Panc1 (cell line): ENCODE results near the gene OR8B8. TPM values are rescaled to one million over a fixed set of nuclear protein-coding genes. Genes with fewer than 3 reads are reported as not detected.

Source experiments
- ATAC-seq: fragments of 200-7000 bp; cut with Tn5 transposase; 2 replicates; pipeline ENCODE4 v1.9.1; 2020; ENCODE audit warnings: mild to moderate bottlenecking, moderate library complexity
- BruUV-seq: library from RNA; stranded (reverse); fragments of 400-500 nt; replicated peaks from 2 replicates; lab custom pipeline; 2021; lab: Mats Ljungman, UMichigan
- CTCF ChIA-PET: fragments of 300-600 bp; sonication (Branson Sonifier 250); formaldehyde crosslinking; loops from one replicate; lab custom pipeline; 2022; ENCODE audit warnings: antibody characterized with exemption; lab: Charles Lee
- POLR2A ChIA-PET: fragments of 300-600 bp; sonication (Branson Sonifier 250); formaldehyde crosslinking; loops from one replicate; lab custom pipeline; 2022; ENCODE audit warnings: antibody characterized with exemption; lab: Charles Lee
- DNase-seq: peaks from one replicate; pipeline ENCODE4 v3.0.0-alpha.2; 2010; ENCODE audit warnings: low read depth, low spot score
- H3K27ac ChIP-seq: 2 replicates; pipeline ENCODE4 v1.5.1; 2011; ENCODE audit warnings: mild to moderate bottlenecking, low read length, inconsistent platforms
- H3K27me3 ChIP-seq: fragments of 200-500 bp; sonication (Bioruptor generic); 2 replicates; pipeline ENCODE4 v1.6.0; 2014; ENCODE audit warnings: low read length, inconsistent platforms; ENCODE audit not compliant: control insufficient read depth, insufficient read depth
- H3K36me3 ChIP-seq: fragments of 200-500 bp; sonication (Bioruptor generic); 2 replicates; pipeline ENCODE4 v1.5.1; 2014; ENCODE audit warnings: inconsistent platforms, mild to moderate bottlenecking, low read length, moderate library complexity; ENCODE audit not compliant: control insufficient read depth, insufficient read depth
- H3K4me1 ChIP-seq: 2 replicates; pipeline ENCODE4 v1.5.1; 2011; ENCODE audit warnings: inconsistent platforms, mild to moderate bottlenecking, low read length, moderate library complexity; ENCODE audit not compliant: control insufficient read depth, insufficient read depth
- H3K4me3 ChIP-seq, 2 experiments: 2 replicates each; pipeline ENCODE4 v1.5.1; 2011 to 2012; ENCODE audit warnings: low read depth in 2 of 2, low read length in 2 of 2, mild to moderate bottlenecking in 2 of 2, inconsistent platforms in 1 of 2, moderate library complexity in 1 of 2
- H3K9me3 ChIP-seq: fragments of 200-500 bp; sonication (Bioruptor generic); 2 replicates; pipeline ENCODE4 v1.5.1; 2014; ENCODE audit warnings: low read depth, mild to moderate bottlenecking, inconsistent platforms, low read length, moderate library complexity; ENCODE audit not compliant: control insufficient read depth, insufficient read depth
- POLR2AphosphoS5 ChIP-seq: IDR thresholded peaks from 2 replicates; pipeline ENCODE4 v1.6.1; 2012; ENCODE audit warnings: mild to moderate bottlenecking, low read depth, low read length, moderate library complexity
- SIN3A ChIP-seq: IDR thresholded peaks from 2 replicates; pipeline ENCODE4 v1.6.1; 2012; ENCODE audit warnings: low read depth, mild to moderate bottlenecking, low read length, moderate library complexity, borderline replicate concordance; ENCODE audit not compliant: insufficient read depth
- TCF7L2 ChIP-seq: IDR thresholded peaks from 2 replicates; pipeline ENCODE4 v1.6.1; 2011; ENCODE audit warnings: mild to moderate bottlenecking, low read depth, low read length, inconsistent platforms
- in situ Hi-C: cut with HindIII; loops from 2 replicates; pipeline ENCODE4 v1.10.0; 2016; ENCODE audit warnings: low sequenced_read_pairs, low pct_unique_long_range_greater_than_20kb
- intact Hi-C: fragments of 100-400 bp; cut with micrococcal nuclease; formaldehyde crosslinking; loops from one replicate; pipeline ENCODE4 v1.10.0; 2022; ENCODE audit not compliant: unreplicated experiment
- total RNA-seq: library from RNA; stranded (reverse); gene quantifications from one replicate; pipeline ENCODE4 v1.2.1, GENCODE V29; 2021; ENCODE audit not compliant: unreplicated experiment
- TF ChIP-seq, protein P1 (sequence below): fragments of 450-650 bp; IDR thresholded peaks from 2 replicates; pipeline ENCODE4 v1.5.1; 2017; ENCODE audit warnings: mild to moderate bottlenecking
- TF ChIP-seq, protein P2 (sequence below), 2 experiments: IDR thresholded peaks; 2 replicates each; pipeline ENCODE4 v1.6.1; 2011 to 2012; ENCODE audit warnings: low read depth in 2 of 2, control low read depth in 1 of 2, low read length in 1 of 2, mild to moderate bottlenecking in 1 of 2, moderate library complexity in 1 of 2; ENCODE audit not compliant: insufficient read depth in 1 of 2

Gene OR8B8
- total RNA-seq, 1 experiment from 2014 or later = not detected

DNA sequence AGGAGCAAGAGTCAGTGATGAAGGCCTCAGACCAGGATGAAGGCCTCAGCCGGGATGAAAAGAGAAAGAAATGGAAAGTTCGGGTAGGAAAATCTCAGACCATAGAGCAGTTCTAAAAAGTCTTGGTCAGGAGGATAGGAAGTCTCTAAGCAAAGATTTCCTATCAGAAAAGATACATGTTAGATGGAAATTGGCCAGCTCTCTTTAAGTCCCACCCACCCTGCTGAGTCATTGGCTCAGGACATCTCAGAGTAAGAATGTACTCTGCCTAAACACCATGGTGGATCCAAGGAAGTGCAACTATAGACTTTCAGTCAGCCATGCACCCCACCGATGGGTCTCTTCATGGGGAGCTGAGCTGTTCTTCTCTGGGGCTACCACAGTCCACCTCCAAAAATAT lies 51.1 kb downstream of the OR8B8 start:
- Histone ChIP-seq H3K27ac (no peak overlapping the region), H3K4me3 (no peak overlapping the region), H3K4me1 (no peaks in the 10 kb centered on the region), H3K36me3 (no peaks in the 10 kb centered on the region), H3K27me3 (no peaks in the 10 kb centered on the region), H3K9me3 (no peaks in the 10 kb centered on the region)
- ChIA-PET CTCF (no interaction called here), POLR2A (no interaction called here)
- BruUV-seq = no TSS peak
- ATAC-seq (no peak), DNase-seq (no peak)
- in situ Hi-C loops (no loop called here), intact Hi-C loops (no loop called here)
- TF ChIP-seq POLR2AphosphoS5 (no peak), TCF7L2 (no peak), SIN3A (no peak)
- TF ChIP-seq, protein P1, sequence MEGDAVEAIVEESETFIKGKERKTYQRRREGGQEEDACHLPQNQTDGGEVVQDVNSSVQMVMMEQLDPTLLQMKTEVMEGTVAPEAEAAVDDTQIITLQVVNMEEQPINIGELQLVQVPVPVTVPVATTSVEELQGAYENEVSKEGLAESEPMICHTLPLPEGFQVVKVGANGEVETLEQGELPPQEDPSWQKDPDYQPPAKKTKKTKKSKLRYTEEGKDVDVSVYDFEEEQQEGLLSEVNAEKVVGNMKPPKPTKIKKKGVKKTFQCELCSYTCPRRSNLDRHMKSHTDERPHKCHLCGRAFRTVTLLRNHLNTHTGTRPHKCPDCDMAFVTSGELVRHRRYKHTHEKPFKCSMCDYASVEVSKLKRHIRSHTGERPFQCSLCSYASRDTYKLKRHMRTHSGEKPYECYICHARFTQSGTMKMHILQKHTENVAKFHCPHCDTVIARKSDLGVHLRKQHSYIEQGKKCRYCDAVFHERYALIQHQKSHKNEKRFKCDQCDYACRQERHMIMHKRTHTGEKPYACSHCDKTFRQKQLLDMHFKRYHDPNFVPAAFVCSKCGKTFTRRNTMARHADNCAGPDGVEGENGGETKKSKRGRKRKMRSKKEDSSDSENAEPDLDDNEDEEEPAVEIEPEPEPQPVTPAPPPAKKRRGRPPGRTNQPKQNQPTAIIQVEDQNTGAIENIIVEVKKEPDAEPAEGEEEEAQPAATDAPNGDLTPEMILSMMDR = no peak
- TF ChIP-seq, protein P2, sequence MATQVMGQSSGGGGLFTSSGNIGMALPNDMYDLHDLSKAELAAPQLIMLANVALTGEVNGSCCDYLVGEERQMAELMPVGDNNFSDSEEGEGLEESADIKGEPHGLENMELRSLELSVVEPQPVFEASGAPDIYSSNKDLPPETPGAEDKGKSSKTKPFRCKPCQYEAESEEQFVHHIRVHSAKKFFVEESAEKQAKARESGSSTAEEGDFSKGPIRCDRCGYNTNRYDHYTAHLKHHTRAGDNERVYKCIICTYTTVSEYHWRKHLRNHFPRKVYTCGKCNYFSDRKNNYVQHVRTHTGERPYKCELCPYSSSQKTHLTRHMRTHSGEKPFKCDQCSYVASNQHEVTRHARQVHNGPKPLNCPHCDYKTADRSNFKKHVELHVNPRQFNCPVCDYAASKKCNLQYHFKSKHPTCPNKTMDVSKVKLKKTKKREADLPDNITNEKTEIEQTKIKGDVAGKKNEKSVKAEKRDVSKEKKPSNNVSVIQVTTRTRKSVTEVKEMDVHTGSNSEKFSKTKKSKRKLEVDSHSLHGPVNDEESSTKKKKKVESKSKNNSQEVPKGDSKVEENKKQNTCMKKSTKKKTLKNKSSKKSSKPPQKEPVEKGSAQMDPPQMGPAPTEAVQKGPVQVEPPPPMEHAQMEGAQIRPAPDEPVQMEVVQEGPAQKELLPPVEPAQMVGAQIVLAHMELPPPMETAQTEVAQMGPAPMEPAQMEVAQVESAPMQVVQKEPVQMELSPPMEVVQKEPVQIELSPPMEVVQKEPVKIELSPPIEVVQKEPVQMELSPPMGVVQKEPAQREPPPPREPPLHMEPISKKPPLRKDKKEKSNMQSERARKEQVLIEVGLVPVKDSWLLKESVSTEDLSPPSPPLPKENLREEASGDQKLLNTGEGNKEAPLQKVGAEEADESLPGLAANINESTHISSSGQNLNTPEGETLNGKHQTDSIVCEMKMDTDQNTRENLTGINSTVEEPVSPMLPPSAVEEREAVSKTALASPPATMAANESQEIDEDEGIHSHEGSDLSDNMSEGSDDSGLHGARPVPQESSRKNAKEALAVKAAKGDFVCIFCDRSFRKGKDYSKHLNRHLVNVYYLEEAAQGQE (IDR thresholded peaks at IDR 0.05; ENCODE audit: insufficient read depth in 1 of 2, low read depth in 2 of 2, low read length in 1 of 2) = no peak

Other genes starting within 250 kb of the OR8B8 start
- not detected for gene OR8G1, start 204.6 kb downstream of the OR8B8 start, total RNA-seq
- gene OR8G5, start 189.3 kb downstream of the OR8B8 start, total RNA-seq = not detected
- not detected for gene OR8D1, start 131.7 kb downstream of the OR8B8 start, total RNA-seq
- not detected for gene OR8D2, start 125.5 kb downstream of the OR8B8 start, total RNA-seq
- not detected for gene OR8B2, start 61.2 kb downstream of the OR8B8 start, total RNA-seq
- gene OR8B3, start 46.7 kb downstream of the OR8B8 start, total RNA-seq = not detected
- not detected for gene OR8B4, start 20.8 kb downstream of the OR8B8 start, total RNA-seq
- not detected for gene OR8B12, start 98.0 kb upstream of the OR8B8 start, total RNA-seq
- gene OR8A1, start 124.3 kb upstream of the OR8B8 start, total RNA-seq = not detected
- not detected for gene PANX3, start 165.7 kb upstream of the OR8B8 start, total RNA-seq
- gene TBRG1, start 177.2 kb upstream of the OR8B8 start, total RNA-seq = 35.0 TPM
- 14.9 TPM for gene SIAE, start 228.0 kb upstream of the OR8B8 start, total RNA-seq
- gene SPA17, start 228.2 kb upstream of the OR8B8 start, total RNA-seq = 10.1 TPM